Measurements from ENCODE around the gene PPP2R2B.
"Not testable (repeated sequence)": the region's sequence is repeated elsewhere in the genome, so short reads cannot be mapped to it uniquely, and the experiment has no call there.

The PPP2R2B gene

DNA sequence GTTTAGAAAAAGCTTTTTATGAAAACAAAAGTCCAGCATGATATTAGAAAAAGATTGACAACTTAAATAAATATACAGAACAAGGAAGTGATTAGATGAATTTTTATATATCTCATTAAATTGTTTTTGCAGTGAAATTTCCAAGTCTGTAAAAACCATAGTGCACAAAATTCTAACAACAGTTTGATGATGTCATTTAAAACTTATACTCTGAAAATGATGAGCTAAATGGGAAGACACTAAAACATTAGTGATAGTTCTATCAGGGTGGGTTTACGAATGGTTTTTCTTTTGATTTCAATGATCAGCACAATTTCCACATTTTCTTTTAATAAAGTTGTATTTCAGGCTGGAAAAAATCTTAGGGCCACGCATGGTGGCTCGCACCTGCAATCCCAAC lies 236.1 kb downstream of the PPP2R2B start:
- no peak for DNase-seq

DNA sequence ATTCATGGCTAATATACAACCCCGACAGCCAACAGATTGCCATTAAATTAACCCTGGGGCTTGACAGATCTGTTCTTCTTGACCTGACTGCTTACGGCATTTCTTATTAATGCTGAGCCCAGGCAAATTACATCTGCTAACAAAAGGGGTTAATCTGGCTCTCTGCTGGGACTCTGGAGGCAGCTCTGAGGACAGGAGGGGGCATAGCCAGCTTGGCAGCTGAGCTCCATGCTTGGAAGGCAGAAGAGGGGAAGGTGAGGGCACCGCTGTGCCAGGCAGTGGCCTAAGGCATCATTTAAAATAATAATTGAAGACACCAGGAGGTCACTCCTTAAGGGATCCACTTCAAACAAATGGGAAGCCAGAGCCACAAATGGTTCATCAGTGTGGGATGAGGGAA lies 236.6 kb downstream of the PPP2R2B start:
- DNase-seq: no peak

DNA sequence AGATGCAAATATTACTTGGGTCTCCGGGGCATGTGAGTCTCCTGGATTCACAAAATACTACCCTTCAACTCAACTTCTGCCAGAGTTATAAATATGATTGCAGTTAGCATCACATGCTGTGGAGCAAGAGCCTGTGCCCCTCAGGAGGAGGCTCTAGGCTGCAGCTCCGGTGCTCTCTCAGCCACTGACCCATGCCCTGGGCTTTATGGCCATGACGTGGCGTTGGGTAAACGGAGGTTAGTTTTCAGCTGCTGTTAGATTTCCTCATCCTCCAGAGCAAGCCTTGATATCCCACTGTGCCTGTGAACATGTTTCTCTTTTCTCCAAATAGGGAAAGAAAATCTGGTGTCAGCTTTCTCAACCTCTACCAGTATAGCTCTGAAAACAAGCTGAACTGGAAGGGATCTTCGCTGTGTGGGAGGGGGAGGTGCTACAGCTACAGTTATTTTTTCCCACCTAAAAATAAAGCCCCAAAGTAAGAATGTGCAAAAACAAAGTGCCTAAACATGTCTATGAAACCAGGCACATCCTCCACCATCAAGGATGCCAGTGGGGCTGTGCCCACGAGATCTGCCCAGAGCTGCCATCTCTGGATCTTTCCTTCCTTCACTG lies 238.2 kb downstream of the PPP2R2B start:
- DNase-seq: no peak

DNA sequence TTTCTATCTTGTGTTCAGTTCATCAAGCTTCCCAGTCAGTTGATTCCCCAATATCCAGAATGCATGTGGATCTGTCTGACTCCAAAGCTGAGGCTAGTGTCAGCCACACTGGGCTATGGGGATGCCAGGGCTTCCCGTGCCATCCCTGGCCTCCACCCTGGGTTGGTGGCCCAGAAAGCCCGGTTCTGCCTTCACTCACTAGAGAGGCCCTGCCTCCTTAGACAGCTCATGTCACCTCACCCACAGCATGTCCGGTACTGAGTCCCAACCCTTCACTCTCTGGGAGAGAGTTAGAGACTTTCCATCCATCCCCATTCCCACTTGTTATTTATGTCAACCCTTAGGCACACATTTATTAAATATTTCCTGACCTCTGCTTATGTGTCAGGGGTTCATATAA lies 243.1 kb downstream of the PPP2R2B start:
- DNase-seq: no peak

DNA sequence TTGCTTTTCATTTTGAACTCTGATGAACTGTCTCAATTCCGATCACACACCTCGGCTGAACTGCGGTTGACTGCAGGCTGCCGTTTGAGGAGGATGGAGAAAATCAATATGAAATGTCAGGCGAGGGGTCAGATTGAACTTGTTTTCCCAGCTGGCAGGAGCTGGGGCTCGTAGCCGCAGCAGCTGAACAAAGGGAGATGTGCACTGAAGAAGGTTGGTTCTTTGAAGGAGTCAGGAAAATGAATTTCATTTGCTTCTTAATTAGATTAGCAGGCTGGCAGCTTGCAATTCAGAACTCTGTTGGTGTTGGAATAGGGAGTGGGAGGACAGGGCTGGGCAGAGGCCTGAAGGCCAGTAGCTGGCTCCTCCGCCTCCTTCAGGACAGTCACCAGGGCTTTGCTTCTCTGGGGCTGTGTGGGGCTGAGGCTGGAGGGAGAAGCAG lies 245.2 kb downstream of the PPP2R2B start:
- no peak for DNase-seq

DNA sequence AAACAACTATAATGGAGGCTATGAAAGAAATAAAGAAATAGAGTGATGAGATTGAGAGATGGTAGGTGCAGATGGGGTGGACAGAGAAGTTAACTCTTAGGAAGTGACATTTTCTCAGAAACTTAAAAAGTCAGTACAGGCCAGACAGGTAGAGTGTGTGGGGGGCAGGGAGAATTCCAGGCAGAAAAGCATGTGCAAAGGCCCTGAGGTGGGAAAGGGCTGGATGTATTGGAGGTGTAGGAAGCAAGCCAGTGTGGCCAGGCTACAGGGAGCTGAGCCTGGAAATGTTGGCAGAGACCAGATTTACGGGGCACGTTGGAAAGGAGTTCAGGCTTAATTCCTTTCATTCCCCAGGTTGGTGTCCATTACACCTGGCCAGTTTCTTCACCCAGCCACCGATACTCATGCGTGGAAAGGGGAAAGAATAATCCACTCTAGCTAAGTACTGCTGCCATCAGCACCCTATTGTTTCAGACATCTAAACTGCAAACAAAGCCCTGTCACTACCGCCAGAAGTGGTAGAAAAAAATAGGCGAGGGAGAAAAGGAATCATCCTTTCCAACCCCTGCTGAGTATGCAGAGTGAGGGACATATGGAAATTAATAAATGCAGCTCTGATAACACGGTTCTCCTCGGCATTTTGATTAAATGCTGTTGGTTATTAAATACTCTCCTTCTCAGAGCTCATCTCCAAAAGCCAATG lies 245.8 kb downstream of the PPP2R2B start:
- no peak for DNase-seq

DNA sequence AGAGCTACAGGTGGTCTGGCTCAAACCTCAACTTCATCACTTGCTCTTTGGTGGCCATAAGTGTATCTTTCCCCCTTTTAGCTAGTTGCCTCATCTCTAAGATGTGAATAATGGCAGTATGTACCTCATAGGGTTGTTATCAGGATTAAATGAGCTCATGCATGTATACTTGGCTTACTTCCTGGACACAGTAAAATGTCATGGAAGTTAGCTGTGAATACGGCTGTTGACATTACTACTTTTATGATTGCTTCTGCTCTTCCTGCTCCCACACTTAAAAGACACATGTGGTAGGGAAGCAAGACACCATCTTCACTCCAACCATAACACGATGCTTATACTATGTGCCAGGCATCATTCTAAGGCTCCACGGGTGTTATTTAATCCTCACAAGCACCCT lies 248.1 kb downstream of the PPP2R2B start:
- DNase-seq: no peak

DNA sequence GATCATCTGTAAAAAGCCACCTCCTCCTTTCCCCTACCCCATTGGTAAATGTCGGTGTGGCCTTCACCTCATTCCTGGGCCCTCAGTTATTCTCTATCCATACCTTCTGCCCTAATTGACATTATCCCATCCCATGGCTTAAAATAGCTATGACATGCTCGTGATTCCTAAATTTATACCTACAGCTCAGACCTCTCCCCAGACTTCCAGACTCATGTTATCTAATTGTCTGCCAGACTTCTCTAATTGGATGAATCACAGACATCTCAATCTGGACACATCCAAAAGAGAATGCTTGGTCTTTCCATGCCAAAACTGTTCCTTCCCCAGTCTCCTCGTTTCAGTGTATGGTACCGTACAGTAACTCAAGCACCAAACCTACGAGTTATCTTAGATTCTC lies 249.6 kb downstream of the PPP2R2B start:
- no peak for DNase-seq

DNA sequence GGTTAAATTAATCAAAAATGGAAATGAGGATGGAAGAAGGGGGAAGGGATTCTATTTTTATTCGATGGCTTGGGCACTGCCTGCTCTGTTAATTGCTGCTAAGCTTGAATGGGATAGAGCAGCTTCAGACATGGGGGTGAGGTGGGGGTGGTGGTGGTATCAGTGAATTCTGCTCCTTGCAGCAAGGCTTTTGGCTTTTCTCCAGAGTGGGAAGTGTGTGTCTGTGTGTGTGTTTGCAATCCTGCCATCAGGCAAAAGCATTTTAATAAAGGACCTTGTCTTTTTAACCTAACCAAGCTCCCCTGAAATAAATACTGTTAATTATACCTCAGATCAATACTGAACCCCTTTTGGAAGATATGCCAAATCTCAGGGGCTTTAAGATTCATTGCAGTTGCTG lies 251.6 kb downstream of the PPP2R2B start:
- DNase-seq: no peak

DNA sequence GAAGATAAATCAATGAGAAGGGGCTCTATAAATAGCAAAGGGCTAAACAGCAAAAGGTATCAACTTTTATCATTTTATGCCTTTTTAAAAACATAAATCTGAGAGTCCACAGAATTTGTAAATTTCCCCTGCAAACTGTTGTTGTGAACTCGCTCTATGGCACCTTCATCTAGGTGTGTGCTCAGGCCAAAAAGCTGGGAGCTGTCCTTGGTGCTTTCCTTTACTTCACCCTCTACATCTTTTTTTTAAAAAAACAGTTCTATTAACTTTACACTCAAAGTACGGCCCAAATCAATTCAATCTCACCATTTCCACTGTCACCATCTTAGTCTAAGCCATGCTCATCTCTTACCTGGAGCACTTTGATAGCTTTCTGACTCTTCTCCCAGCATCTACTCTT lies 254.4 kb downstream of the PPP2R2B start:
- DNase-seq: no peak

DNA sequence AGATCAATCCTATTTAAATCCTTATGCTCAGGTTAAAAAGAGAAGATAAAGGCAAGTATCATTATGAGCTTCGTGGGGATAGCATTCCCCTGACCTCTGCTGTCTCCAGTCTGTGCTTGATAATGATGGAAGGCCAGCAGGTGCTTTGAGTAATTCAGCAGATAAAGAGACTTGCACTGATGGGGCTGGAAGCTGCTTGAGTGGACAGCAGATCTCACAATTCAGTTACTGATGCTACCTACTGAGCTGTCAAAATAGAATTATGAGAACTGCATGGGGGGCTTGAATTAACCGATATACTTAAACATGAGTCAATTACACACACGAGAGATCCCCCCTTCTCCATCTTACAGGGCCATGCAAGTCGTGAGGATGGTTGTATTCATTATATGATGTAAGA lies 254.9 kb downstream of the PPP2R2B start:
- DNase-seq: no peak

DNA sequence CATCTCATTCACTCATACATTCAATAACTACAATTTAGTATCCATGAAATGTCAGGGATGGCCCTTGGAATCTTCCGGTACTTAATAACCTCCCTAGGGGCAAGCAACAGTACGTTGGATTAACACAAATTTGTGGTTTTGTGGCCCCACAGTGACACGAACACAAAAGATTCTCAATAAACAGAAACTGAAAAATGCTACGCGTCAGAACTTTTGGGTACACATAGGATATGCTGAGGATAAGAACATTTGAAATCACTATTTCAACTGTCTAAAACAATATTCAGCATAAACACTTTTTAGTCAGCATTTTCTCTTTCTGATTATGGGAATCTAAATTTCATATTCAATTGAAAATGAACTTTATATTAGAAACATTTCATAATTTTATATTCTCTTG lies 255.5 kb downstream of the PPP2R2B start:
- DNase-seq: no peak

DNA sequence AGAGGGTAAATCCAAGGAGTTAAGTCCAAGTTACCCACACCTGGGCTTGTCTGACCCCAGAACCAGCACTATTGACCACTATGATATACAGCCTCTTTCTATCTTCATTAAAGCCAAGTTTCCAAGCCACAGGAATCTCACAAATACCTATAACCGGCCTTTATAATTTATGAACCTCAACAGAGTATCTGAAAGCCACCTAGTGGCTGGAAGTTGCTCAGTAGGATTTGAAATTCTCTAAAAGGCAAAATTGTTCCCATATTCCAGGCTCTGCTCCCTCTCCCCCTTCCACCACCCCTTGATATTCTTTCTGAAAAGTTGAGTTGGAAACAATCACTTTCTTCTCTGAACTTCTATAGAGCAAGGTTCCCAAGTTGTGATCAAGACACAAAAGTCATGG lies 256.2 kb downstream of the PPP2R2B start:
- no peak for DNase-seq

DNA sequence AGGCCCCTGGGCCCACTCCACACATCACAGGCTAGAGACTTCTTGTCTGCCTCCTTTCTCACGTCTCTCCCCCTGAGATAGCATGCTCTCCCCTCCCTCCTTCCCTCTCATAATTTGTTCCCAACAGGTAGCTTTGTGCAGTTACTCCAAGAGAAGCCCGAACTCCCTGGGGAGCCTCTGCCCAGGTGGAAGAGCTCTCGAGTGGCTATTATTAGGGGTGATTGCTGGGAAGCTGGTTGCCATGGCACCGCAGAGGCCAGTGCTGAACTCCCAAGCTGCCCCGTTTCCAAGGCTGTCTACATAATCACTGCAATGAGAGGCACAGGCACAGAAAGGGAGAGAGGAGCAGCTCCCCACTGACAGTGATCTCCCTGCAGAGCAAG lies 257.9 kb downstream of the PPP2R2B start:
- no peak for DNase-seq

DNA sequence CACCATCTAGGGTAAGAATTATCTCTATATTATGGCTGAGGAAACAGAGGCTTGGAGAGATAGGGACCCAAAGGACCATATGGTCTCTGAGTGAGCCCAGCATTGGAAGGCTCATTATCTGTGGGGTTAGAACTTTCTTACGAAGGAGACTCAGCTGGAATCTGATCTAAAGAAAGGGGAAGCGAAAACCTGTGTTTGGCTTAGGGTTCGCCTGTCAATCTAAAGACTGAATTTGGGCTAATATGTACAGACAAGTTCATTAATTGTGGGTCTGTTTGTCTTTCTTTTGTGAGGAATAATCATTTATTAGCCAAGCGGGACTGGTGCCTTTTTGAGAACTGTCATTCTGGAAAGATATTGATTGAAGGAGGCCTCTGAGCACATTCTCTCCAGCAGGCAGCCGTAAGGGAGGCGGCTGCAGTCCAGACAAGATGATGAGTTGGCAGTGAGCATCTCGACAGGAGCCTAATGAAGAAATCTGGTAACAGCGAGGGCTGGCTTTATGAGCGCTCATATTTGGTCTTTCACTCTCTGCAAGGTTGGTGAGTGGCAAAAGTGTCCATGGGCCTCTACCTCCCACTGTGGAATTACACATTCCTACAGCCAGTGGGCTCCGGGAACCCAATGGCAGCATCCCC lies 258.4 kb downstream of the PPP2R2B start:
- DNase-seq: no peak

DNA sequence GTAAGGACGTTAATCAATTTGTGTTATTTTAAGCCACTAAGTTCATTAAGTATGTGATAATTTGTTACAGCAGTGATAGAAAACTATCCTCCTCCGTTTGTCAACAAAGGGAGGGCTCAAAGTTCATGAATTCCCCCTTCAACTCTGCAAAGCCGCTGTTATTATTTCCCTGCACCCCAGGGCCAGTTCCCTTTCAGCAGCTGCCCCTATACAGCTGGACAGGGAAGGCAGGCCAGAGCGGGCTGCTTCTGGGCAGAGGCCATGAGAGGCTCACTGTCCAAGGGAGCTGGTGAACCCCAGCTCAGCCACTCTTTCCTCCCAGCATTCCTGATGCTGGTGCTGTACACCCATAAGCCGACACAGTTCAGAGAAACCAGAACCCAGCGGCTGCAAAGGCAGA lies 260.1 kb downstream of the PPP2R2B start:
- no peak for DNase-seq

DNA sequence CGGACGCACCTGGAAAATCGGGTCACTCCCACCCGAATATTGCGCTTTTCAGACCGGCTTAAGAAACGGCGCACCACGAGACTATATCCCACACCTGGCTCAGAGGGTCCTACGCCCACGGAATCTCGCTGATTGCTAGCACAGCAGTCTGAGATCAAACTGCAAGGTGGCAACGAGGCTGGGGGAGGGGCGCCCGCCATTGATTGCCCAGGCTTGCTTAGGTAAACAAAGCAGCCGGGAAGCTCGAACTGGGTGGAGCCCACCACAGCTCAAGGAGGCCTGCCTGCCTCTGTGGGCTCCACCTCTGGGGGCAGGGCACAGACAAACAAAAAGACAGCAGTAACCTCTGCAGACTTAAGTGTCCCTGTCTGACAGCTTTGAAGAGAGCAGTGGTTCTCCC lies 268.8 kb downstream of the PPP2R2B start:
- not testable (repeated sequence) for DNase-seq

DNA sequence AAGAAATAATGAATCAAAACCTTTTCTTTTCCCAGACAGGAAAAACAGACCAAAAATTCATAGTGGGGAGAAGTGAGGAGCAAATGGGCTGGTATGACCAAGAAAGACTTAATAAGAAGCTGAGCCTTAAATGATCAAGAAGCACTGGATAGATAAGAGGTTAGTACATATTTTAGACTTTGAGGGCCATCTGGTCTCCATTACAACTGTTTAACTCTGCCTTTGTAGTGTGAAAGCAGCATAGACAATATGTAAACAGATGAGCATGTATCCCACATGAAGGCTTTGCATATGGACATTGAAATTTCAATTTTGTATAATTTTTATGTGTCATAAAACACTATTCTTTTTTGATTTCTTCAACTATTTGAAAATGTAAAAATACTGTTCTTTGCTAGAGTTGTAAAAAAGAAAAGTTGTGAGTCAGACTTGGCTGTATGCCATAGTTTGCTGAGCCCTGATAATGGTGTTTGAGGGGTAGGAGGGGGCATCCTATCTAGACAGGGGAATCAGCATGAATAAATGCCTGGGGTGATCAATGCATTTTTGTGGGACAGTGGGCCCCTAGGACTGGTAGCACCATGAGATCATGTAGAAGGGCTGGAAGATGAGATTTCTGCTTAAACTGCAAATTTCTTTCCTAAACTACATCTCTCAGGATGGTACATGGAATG lies 270.8 kb downstream of the PPP2R2B start:
- DNase-seq: no peak

DNA sequence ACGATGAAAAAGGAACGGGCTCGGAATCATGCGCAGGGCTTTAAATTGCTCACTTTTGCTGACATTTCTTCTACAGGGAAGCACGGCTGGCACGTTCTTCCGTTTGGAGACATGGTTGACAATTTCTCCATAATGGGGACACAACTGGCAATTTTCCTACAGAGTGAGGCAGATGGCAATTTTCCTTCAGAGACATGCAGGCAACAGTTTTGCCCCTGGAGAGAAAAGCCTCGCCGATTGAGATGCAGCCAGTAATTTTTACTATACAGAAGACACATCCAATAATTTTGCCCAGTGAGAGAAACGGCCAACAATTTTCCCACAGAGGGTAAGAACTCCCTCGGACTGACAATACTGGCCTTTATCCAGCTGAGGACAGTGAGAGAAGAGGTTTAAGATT lies 271.7 kb downstream of the PPP2R2B start:
- no peak for DNase-seq

DNA sequence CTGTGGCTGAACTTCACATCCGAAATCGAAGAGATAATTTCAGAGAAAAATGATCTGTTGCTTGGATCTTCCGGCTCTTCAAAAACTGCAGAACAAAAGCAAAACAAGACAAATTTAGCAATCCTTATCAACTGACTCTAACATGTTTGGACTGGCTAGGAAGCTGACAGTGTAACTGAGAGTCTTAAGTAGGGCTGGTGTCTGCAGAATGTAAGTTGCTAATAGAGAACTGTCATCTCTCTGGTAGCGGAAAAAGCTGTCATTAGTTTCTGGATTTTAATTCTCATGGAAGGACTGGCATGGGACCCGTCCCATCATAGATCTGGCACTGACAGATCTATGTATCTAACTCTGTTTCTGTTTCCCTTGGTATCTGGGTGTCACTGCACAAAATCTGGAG lies 278.2 kb downstream of the PPP2R2B start:
- no peak for DNase-seq

DNA sequence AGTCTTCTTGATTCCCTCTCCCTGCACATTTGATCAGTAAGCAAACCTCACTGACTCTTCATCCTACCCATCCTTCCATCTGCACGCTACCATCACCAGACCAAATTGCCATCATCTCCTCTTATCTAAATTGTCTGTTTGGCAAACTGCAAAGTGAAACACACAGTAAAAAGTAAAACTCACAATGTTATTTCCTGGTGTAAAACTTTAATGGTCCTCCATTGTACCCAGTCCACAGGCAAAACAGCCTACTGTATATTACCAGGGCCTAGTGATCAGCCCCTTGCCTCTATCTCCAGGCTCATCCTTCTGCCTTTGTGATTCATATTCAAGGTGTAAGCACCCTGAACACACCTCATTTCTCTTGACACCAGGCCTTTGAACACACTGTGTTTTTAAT lies 279.3 kb downstream of the PPP2R2B start:
- DNase-seq: no peak

DNA sequence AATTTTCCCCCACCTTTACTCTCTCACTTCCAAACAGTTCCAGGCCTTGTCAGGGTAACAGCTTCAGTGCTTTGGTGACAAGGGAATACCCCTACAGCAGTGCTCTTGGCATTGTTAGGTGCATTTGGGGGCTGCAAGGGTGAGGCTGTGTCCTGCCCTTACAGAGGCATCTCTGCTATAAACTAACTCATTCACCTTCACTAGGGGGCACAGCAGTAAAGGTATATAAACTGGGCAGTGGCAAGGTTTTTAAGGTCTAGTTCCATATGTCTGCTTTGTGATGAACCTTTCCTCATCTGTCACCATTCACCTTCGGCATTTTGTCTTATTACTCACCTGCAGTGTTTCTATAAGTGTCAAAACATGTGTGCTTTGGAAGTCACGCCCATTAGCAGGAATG lies 283.5 kb downstream of the PPP2R2B start:
- no peak for DNase-seq

DNA sequence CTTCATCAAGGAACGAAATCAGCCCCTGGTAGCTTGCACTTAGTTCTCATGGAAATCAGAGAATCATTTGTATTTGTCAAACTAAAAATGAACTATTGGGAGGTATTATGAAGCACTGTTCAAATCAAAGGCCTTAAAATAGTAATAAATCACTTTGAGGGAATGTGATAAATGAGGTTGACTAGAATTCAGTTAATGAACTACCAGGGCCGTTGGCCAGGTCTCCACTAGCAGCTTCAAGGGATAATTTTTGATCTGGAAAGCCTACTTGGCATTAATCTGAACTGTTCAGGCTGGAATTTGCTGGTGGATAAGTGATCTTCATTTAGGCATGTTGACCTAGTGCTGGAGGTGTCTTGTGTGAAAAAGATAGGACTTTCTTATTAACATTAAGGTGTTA lies 286.2 kb downstream of the PPP2R2B start:
- DNase-seq: no peak

DNA sequence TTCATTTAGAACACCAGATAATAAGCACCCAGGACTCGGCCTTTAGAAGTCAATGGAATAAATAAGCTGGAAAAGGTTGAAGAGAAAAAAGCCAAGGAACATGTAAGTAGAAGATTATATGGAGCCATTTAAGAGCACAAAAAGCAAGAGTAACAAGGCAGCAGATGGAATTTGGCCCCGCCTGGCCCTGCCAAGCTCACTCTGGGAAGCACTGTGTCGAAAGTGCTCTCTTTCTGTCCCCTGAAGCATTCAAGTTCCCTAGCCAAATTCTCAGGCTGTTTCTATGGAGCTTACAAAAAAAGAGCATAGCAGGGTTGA lies 289.6 kb downstream of the PPP2R2B start:
- DNase-seq: no peak
